GM19193 (cell line): ENCODE measurements around the gene FLRT2.

Source experiments
- POLR2A ChIP-seq: IDR thresholded peaks from 4 replicates; pipeline ENCODE4 v1.6.1; 2011; ENCODE audit not compliant: insufficient read depth, insufficient read length; ENCODE audit errors: extremely low read depth

The FLRT2 gene

DNA sequence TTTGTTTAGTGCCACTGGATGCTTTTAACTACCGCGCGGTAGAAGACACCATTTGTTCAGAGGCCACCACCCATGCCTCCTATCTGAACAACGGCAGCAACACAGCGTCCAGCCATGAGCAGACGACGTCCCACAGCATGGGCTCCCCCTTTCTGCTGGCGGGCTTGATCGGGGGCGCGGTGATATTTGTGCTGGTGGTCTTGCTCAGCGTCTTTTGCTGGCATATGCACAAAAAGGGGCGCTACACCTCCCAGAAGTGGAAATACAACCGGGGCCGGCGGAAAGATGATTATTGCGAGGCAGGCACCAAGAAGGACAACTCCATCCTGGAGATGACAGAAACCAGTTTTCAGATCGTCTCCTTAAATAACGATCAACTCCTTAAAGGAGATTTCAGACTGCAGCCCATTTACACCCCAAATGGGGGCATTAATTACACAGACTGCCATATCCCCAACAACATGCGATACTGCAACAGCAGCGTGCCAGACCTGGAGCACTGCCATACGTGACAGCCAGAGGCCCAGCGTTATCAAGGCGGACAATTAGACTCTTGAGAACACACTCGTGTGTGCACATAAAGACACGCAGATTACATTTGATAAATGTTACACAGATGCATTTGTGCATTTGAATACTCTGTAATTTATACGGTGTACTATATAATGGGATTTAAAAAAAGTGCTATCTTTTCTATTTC lies 93.2 kb downstream of the FLRT2 start:
- no peak for TF ChIP-seq POLR2A

DNA sequence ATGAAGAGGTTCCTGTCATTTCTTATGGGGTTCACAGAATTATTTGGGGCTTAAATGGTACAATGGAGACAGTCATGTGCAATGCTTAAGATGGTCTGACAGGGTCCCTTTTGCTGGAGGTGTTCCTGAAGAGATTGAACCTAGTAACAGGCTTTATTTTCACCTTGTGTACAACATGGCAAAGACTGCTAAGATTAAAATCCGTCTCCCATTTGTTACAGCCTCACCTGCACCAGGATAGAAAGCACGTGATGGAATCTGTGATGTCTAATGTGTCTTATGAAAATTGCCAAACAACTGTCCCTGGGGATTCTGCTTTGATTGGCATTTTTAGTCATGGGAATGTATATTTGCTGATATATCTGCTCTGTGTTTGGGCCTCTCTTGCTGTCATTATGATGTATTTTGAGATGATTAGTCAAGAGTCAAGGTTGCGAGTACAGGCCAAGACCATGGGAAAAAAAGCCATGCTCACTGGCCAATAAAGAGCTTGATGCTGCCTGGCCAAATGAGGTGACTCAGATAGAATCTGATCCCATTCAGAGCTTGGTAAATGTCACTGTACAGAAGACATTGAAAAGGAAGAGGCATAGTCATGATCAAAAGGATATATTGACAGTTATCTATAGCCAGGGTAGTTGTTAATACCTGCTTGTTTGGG lies 96.1 kb downstream of the FLRT2 start:
- TF ChIP-seq POLR2A, result no peak

DNA sequence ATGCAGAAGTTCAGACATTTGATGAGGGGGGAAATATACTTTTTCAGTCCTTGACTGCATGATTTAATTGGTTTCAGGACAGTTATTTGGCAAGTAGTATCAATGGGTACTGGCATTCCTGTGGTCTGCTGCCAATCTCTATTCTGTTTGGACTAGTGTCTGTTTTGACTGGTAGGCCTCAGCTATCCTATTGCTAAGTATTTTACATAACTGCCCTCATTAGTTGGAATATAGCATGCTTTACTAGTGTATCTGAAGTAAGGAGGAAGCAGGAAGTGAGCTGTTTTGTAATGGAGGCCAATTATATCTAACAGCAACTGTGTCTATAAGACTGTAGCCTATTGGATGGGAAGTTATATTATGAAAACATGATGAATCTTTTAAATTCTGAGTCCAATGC lies 104.3 kb downstream of the FLRT2 start:
- no peak for TF ChIP-seq POLR2A

DNA sequence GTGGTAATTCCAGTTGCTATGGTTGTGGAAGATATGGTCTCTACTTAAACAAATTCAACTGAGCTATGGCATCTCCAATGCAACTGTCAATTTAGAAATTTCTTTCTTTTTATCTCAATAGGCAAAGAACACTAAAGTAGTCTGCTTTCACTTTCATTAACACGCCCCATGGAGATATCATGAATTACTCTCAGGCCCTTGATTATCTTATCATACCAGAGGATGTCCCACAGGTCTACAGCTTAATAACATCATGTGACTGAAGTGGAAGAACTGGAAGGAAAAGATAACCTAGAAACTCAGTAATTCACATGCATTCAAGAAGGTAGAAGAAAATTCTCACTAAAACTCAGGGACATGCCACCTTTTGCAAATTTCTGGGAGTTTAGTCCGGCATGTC lies 114.3 kb downstream of the FLRT2 start:
- no peak for TF ChIP-seq POLR2A

DNA sequence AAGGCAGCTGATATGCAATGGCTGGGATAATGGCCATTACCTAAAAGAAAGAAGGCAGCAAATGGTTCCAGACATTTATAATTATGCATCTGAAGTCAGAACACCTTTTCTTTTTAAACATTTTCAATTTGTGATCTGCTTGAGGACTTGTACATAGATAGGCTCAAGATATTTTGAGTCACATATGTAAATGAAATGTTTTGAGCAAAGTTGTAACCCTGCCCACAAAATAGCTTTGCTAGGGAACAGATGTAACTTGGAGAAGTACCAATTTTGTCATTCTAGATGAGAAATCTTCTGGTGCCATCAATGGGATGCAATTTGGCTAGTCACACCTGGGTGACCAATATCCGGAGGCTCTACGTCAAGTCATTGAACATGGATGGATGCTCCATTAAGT lies 123.1 kb downstream of the FLRT2 start:
- no peak for TF ChIP-seq POLR2A

DNA sequence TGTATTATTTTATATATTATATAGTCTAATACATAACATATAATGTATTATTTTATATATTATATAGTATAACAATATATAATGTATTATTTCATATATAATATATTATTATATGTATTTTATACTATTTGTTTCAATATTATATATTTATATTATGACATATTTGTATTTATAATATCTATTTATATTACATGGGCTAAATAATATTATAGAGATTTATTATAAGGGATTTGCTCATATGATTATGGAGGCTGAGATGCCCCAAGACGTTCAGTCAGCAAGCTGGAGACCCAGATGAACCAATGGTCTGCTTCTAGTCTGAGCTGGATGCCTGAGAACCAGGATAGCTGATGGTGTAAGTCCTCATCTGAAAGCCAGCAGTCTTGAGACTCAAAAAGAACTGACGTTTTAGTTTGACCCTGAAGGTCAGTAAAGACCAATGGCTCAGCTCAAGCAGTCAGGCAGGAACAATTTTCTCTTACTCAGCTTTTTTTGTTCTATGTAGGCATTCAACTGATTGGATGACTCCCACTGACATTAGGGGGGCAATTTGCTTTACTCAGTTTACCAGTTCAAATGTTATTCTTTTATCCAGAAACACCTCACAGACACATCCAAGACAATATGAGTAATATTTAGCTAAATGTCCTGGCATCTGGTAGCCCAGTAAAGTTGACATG lies 130.4 kb downstream of the FLRT2 start:
- TF ChIP-seq POLR2A, result no peak

DNA sequence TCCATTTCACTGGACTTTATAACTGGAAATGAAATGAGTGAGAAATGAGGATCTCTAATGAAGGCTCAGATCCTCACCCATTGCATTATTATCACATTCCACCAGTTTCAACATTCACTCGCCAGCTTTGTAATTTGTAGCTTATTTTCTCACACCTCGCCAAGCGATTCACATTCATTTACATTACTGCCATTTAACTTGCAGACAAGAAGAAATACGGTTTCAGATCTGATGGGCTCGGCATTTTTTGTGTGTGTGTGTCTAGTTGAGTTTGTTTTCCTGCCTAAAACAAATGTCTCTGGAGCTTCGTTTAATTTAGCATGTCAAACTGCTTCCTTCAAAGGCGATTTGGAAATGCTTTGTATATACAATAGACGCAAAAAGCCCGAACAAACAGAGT lies 132.2 kb downstream of the FLRT2 start:
- no peak for TF ChIP-seq POLR2A

DNA sequence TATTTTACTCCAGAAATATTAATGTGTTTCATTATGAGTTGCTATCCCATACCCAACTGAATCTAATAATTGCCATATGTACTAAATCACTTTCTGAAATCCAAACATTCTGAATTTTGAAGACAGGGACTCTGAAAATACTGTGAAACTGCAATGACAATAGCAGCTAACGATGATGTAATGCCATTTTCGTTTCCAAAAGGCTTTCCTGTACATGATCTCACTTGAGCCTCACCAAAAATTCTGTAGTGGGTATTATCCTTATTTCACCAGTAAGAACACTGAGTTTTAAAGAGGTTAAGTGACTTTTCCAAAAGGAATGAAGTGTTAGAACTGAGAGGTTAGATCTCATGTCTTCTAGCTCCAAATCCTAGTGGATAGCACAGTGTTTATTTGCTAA lies 133.3 kb downstream of the FLRT2 start:
- TF ChIP-seq POLR2A, result no peak

DNA sequence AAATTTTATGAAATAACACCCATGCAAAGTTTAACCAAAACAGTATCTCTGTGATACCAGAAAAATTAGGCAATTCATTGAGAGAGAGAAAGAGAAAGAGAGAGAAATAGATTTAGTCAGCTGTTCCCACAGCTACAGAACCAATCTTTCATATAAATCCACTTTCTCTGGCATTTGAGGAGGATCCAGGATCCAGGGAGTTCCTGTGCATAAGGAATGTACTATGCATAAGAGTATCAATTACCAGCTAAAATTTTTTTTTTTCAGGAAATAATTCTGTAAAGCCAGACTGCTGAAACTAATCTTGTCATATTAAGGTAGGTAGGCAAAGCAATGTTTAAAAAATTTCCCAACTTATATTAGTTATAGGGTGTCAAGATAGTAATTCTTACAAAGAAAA lies 133.7 kb downstream of the FLRT2 start:
- no peak for TF ChIP-seq POLR2A

DNA sequence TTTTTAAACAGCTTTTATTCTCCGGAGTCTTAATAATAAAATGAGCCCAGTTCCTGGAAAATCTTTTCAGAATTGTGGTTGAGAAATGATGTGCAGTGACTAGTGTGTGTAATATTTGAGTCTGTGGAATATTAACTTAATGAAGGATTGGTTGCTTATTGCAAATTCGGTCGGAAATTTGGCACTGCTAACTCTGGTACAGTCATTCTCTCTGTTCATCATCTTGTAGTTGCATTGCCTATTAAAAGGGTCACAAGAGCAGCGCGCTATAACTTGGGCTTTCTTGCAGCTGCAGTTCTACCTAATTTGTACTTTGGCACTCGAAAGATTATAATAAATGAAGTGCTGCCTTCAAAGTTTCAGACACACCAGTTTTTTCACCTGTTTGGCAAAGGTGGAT lies 146.0 kb downstream of the FLRT2 start:
- no peak for TF ChIP-seq POLR2A

DNA sequence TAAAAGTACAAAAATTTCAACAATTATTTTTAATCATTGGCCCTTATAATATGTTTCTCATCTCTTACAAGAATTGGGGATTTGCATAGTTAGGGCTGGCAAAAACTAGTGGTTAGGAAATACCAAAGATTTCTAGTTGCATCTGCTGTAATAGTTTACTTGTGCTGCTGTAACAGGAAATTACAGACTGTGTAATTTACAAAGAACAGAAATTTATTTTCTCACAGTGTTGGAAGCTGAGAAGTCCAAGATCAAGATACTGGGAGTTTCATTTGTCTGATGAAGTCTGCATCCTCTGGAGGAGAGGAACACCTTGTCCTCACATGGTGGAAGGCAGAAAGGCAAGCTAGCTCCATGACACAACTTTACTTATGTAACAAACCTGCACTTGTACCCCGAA lies 157.0 kb downstream of the FLRT2 start:
- no peak for TF ChIP-seq POLR2A

DNA sequence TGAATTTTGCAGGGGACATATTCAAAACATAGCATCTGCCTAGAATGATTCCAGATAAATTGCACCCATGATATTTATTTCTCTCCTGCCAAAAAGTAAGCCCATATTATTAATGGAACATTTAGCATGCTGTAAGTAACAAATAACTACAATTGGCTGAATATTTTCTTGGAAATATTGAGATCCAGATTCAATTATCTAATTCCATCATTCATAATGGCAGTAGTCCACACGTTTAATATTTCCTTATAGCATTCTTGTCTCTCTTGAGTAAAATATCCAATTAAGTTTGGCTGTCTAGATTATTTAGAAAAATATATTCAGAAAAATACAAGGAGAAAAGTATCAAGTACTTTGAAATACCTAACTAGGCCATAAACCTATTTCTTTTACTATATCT lies 157.5 kb downstream of the FLRT2 start:
- TF ChIP-seq POLR2A, result no peak

DNA sequence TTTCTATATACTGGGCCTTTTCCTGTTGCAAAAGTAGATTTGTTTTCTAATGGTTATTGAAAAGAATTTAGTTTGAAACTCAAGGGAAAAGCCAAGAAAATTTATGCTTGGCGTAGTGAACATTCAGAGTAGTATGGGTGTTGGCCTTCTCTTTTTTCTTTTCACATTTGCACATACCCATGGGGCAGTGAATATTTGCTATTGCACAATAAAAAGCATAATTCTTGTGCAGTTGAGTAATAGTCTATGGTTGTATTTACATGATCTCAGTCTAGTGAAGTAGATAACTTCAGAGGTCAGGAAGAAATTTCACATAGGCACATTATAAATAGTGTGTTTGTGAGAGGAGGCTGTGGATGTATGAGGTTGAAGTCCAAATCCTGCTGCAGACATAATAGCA lies 158.1 kb downstream of the FLRT2 start:
- no peak for TF ChIP-seq POLR2A

DNA sequence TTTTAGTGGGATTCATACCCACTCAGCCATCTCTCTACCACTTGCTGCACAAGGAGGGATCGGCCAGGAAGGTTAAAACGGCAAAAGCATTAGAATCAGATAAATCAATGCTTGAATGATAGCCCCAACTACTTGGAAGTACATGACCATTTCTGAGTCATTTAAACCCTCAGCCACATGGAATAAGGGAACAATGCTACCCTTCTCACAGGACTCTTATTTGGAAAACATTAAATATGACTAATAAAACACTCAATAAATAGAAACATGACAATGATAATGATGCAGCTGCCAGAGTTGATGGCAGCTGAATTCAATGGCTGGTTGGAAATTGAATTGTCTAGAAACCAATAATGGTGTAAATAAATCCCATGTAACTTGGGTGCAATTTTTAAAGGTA lies 165.4 kb downstream of the FLRT2 start:
- no peak for TF ChIP-seq POLR2A

DNA sequence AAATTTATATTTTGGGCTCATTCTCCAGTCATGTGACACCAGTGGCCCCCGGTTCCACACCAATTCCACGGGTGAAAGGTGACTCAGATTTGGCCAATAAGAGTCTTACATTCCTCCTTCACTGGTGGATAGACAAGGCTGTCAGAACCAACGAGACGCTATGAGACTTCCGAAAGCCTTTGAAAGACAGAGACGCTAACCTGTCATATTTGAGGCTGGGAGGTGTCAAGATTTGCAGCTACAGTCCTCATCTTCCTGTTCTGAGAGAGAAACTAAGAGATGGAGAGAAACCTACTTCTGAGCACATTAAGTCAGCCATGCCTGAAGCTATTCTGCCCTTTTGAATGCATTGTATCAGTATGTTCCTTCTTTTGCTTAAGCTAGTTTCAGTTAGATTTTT lies 171.2 kb downstream of the FLRT2 start:
- TF ChIP-seq POLR2A, result no peak

DNA sequence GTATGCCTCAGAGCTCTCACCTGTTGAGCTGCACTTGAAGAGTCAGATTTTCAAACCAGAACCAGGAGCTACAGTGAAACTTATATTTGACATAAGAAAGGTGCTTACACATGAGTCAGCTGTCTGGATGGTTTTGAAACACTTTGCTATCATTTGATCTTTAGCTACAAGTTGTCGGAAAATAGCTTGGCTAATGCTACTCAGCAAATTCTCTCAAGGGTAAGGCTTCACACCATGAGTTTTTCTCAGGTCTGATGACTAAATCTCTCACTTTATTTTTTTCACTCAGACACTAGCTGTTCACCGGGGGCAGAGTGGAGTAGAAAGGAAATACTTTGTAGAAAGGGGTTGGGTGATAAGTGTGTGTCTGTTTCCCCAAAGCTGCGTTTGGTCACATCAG lies 171.8 kb downstream of the FLRT2 start:
- TF ChIP-seq POLR2A, result no peak
